ENCODE results near the gene ATF5.
A peak's percentile ranks its signal among the peaks of the same experiment; 100 is the strongest.
"Not testable (repeated sequence)": the region's sequence is repeated elsewhere in the genome, so short reads cannot be mapped to it uniquely, and the experiment has no call there.

ATF5 gene

DNA sequence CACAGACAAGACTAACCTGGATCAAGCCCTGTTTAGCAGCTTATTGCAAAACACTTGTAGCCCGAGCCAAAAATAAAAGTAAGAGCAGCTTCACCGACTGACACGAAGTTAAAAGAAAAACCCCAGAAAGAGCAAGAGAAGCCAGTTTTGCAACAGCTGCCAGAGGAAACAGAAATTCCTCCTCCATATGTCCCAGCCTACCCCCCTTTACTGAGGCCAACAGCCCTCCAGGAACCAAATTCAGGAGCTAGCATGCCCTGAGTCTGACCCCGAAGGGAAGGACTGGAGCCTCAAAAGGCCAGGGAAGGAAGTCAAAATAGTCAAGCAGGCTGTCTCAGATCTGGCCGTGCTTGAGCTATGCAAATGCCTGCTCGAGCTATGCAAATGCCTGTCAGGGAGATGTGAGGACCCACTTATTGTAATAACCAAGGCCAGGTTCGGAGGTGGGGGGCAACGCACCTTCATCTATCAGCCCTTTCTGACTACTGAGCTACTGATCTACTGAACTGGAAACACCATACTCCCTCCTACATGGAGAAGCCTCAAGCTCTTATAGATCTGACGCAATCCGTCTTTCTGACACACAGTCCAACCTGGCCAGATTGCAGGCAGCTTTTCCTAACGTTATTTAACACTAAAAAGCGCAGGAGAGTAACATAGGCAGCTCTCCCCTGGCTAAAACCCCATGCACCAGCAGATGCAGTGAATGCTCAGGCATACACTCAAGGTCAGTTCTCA, 25.3 kb downstream of the ATF5 start:
- ChIA-PET CTCF (interaction anchor here (0.6 to 4.2 kb wide), 8 partner anchors 11 to 182 kb away, joined by 3 to 22 read pairs (median 3); no protein-coding TSS in a partner anchor), POLR2A (interaction anchor here (0.7 kb wide), 1 partner anchor 24 kb away, joined by 3 read pairs; no protein-coding TSS in a partner anchor)
- H3K4me3 ChIP-seq (ENCODE audit: low read depth, low read length), result peak overlapping the region; percentile 6; the same call in 1 of the 2 replicates
- TF ChIP-seq, protein P1, sequence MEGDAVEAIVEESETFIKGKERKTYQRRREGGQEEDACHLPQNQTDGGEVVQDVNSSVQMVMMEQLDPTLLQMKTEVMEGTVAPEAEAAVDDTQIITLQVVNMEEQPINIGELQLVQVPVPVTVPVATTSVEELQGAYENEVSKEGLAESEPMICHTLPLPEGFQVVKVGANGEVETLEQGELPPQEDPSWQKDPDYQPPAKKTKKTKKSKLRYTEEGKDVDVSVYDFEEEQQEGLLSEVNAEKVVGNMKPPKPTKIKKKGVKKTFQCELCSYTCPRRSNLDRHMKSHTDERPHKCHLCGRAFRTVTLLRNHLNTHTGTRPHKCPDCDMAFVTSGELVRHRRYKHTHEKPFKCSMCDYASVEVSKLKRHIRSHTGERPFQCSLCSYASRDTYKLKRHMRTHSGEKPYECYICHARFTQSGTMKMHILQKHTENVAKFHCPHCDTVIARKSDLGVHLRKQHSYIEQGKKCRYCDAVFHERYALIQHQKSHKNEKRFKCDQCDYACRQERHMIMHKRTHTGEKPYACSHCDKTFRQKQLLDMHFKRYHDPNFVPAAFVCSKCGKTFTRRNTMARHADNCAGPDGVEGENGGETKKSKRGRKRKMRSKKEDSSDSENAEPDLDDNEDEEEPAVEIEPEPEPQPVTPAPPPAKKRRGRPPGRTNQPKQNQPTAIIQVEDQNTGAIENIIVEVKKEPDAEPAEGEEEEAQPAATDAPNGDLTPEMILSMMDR (IDR thresholded peaks at IDR 0.05; ENCODE audit: insufficient read depth, low read length, missing control alignments), result no peak
- no peak for DNase-seq (ENCODE audit: low read depth, low spot score)

DNA sequence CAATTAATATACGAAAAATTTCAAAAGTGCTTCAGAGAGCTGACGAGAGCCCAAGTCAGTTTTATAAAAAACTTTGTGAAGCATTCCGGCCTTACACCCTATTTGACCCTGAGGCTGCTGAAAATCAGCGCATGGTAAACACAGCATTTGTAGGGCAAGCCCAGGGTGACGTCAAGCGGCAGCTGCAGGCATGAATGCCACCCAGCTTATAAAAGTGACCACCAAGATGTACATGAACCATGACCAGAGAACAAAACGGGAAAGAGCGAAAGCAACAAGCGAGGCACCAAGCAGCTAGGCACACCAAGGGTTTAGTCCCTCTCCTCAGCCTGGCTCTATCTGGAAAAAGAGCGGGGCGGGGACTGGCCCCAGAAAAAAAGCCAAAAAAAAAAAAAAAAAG, 25.9 kb downstream of the ATF5 start:
- no peak overlapping the region for H3K4me3 ChIP-seq (ENCODE audit: low read depth, low read length)
- ChIA-PET POLR2A (interaction anchor here (0.7 kb wide), 1 partner anchor 23 kb away, joined by 3 read pairs; no protein-coding TSS in a partner anchor), CTCF (interaction anchor here (0.6 to 4.2 kb wide), 5 partner anchors 14 to 181 kb away, joined by 3 to 22 read pairs (median 3); no protein-coding TSS in a partner anchor)
- DNase-seq (ENCODE audit: low read depth, low spot score), result no peak
- TF ChIP-seq, protein P1 (IDR thresholded peaks at IDR 0.05; ENCODE audit: insufficient read depth, low read length, missing control alignments), result no peak

DNA sequence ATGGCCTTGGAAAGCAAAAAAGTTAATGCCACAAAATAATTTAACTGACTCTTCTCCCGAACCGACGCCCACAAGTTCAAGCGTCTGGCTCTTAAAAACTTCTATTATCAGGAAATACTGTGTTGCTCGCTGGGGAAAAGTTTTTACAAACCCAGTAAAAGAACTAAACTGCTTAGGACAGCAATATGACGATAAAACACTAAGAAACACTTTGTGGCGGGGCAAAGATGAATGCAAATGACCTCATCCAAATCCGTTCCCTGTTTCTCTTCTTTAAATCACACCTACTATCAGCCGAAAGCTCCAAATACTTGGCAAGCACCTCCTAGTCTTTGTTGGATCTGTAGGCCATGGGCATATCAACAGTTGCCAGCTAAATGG, 27.1 kb downstream of the ATF5 start:
- H3K4me3 ChIP-seq (ENCODE audit: low read depth, low read length), result no peak overlapping the region
- TF ChIP-seq, protein P1 (IDR thresholded peaks at IDR 0.05; ENCODE audit: insufficient read depth, low read length, missing control alignments), result no peak
- DNase-seq (ENCODE audit: low read depth, low spot score), result no peak
- ChIA-PET CTCF (interaction anchor here (1.6 to 2.6 kb wide), 2 partner anchors 17 to 18 kb away, joined by 4 to 13 read pairs; no protein-coding TSS in a partner anchor), POLR2A (no interaction called here)

DNA sequence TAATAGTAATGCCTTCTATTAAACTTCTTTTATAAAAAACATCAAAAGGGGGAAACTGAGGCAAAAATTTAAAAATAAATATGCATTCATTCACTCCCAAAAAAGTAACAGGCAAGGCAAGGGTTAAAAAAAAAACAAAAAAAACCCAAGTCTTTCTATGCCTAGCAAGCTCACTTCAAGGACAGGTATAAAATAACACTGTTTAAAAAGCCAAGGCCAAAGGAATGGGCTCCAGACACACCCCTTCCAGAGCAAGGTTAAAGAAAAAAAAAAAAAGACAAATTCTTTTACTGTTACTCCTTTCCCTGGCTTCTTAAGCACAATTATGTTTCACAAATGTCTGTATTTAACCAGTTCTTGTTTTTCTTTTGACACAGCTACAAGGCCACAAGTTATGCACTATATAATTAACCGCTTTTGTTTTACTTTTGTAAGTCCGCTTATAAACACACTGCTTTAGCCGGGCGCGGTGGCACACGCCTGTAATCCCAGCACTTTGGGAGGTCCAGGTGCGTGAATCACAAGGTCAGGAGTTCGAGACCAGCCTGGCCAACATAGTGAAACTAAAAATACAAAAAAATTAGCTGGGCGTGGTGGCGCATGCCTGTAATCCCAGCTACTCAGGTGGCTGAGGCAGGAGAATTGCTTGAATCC, 28.4 kb downstream of the ATF5 start:
- H3K4me3 ChIP-seq (ENCODE audit: low read depth, low read length), result no peak overlapping the region
- TF ChIP-seq, protein P1 (IDR thresholded peaks at IDR 0.05; ENCODE audit: insufficient read depth, low read length, missing control alignments), result no peak
- ChIA-PET CTCF (interaction anchor here (1.1 to 2.6 kb wide), 3 partner anchors 18 to 27 kb away, joined by 4 to 13 read pairs (median 4); no protein-coding TSS in a partner anchor), POLR2A (no interaction called here)
- DNase-seq (ENCODE audit: low read depth, low spot score), result no peak

DNA sequence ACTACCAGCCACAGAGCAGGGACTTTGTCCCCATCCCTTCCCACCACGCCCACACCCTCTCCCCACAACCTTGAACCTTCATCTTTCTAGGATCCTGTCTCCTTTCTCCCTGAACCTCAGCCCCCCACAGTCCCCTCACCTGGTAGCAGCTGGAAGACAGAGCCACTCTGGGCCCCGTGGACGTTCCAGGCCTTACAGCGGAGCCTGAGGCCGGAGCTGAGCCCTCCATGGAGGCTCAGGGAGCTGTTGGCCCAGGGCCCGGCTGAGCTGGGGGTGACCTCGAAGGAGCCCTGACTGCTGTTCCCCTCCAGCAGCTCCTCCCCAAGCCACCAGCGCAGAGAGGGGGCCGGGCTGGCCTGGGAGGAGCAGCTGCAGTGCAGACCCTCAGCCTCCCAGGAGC, 29.1 kb downstream of the ATF5 start:
- CTCF ChIA-PET, result interaction anchor here (2.6 kb wide), 1 partner anchor 20 kb away, joined by 13 read pairs; no protein-coding TSS in a partner anchor
- H3K4me3 ChIP-seq (ENCODE audit: low read depth, low read length); POLR2A ChIA-PET; DNase-seq (ENCODE audit: low read depth, low spot score): not testable (repeated sequence)

DNA sequence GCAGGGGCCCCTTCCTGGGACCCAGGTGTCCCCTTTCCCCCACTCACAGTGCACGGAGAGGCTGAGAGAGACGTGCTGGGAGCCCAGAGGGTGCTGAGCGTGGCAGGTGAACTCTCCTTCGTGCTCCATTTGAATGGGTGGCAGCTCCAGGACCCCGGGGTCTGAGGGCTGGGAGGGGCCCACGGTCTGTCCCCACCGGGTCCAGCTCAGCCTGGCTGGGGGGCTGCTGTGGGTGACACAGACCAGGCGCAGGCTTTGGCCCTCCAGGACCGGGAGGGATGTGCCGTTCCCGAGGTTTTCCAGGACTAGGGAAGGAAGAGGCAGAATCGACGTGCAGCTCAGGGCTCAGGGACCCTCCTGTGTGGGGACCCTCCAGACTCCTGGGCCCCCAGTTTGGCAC, 29.6 kb downstream of the ATF5 start:
- H3K4me3 ChIP-seq (ENCODE audit: low read depth, low read length); POLR2A ChIA-PET; DNase-seq (ENCODE audit: low read depth, low spot score): not testable (repeated sequence)
- CTCF ChIA-PET, result interaction anchor here (2.6 kb wide), 1 partner anchor 21 kb away, joined by 13 read pairs; no protein-coding TSS in a partner anchor

DNA sequence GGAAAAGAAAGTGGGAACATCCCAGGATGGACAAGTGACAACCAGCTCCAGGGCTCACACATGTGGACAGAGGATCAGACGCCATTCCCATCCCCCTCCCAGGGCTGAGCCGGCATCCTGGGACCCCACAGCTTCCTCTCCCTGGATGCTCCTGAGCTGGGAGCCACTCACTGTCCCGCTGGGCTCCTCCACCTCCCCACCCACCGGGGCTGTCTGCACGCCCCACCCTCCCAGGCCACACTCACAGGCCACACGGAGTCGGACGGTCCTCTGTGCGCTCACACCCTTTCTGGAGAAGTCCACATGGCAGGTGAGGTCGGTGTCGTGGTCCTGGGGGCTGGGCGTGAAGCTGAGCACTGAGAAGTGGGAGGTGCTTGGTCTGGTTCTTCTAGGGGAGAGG, 30.9 kb downstream of the ATF5 start:
- DNase-seq (ENCODE audit: low read depth, low spot score); CTCF ChIA-PET; POLR2A ChIA-PET; H3K4me3 ChIP-seq (ENCODE audit: low read depth, low read length): not testable (repeated sequence)

DNA sequence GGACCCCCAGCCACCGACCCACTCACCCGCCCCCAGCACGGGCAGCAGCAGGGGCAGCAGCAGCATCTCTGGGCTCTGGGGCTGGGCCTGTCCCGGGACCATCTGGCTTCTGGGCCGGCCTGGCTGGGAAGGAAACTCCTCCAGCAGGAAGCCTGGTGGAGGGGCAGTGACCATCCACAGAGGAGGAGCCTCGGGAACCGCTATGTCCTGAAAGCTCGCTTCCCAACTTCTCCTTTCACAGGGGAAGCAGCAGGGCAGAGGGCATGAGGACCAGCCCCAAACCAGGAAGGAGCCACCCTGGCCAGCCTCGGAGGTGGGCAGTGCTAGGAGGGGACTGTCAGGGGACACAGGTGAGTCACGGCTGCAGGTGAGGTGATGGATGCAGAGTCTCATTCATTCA, 32.0 kb downstream of the ATF5 start, which contains the start of gene SIGLEC11:
TSS of gene SIGLEC11 (minus strand) at position 193 of the 400 bp plus-strand sequence. CDS start at position 102, 91 bp downstream.
- ChIA-PET CTCF (interaction anchor here (1.2 kb wide), 1 partner anchor 23 kb away, joined by 4 read pairs; no protein-coding TSS in a partner anchor), POLR2A (interaction anchor here (0.7 kb wide), 1 partner anchor 17 kb away, joined by 3 read pairs; no protein-coding TSS in a partner anchor)
- DNase-seq (ENCODE audit: low read depth, low spot score); H3K4me3 ChIP-seq (ENCODE audit: low read depth, low read length): not testable (repeated sequence)

Measured in AG04449 (cell line).